ENCODE measurements around the gene AIM2. TPM values are rescaled to one million over a fixed set of nuclear protein-coding genes. Genes with fewer than 3 reads are reported as not detected.

The AIM2 gene
- total RNA-seq, 1 donor from 2014 or later, result not detected

DNA sequence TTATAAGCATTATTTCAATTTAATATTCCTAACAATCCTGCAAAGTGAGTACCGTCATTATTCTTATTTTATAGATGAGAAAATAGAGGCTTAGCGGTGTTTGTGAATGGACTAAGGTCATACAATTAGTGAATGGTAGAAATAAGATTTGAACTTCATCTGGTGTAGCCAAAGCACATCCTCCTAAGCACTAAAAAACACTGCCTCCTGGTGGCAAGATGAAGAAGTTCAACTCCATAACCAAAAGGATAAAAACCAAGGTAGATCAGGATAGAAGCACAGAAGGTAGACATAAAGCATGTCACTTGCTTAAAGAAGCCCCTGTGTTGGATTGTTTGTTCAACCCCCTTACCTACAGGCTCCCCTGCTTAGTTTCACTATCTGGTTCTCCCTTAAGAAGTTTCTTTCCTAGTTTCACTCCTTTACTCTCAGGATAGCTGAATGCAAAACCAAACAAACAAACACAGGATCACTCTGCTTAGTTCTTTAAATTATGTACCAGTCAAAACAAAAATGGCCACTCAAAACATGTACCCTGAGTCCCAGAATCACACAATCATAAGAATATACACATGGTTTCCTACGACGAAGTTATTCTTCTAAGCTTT lies 12.7 kb upstream of the AIM2 start:
- TF ChIP-seq, protein P1, sequence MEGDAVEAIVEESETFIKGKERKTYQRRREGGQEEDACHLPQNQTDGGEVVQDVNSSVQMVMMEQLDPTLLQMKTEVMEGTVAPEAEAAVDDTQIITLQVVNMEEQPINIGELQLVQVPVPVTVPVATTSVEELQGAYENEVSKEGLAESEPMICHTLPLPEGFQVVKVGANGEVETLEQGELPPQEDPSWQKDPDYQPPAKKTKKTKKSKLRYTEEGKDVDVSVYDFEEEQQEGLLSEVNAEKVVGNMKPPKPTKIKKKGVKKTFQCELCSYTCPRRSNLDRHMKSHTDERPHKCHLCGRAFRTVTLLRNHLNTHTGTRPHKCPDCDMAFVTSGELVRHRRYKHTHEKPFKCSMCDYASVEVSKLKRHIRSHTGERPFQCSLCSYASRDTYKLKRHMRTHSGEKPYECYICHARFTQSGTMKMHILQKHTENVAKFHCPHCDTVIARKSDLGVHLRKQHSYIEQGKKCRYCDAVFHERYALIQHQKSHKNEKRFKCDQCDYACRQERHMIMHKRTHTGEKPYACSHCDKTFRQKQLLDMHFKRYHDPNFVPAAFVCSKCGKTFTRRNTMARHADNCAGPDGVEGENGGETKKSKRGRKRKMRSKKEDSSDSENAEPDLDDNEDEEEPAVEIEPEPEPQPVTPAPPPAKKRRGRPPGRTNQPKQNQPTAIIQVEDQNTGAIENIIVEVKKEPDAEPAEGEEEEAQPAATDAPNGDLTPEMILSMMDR (conservative IDR thresholded peaks at IDR 0.05; ENCODE audit: low read depth, low read length), result peak; percentile 72
- no peak for DNase-seq (ENCODE audit: low read depth)
- H3K4me3 ChIP-seq (ENCODE audit: low read depth, low read length), result no peak overlapping the region

- DNase-seq (ENCODE audit: low read depth), result no peak
- TF ChIP-seq, protein P1 (conservative IDR thresholded peaks at IDR 0.05; ENCODE audit: low read depth, low read length), result no peak
- no peak overlapping the region for H3K4me3 ChIP-seq (ENCODE audit: low read depth, low read length)
Measured at GRCh38 chr1:159088546-159089183, 12.1 kb upstream of the AIM2 start.

- TF ChIP-seq, protein P1 (conservative IDR thresholded peaks at IDR 0.05; ENCODE audit: low read depth, low read length), result no peak
- DNase-seq (ENCODE audit: low read depth), result peak; percentile 31
- H3K4me3 ChIP-seq (ENCODE audit: low read depth, low read length), result no peak overlapping the region
Measured at GRCh38 chr1:159088050-159088449, 11.5 kb upstream of the AIM2 start.

DNA sequence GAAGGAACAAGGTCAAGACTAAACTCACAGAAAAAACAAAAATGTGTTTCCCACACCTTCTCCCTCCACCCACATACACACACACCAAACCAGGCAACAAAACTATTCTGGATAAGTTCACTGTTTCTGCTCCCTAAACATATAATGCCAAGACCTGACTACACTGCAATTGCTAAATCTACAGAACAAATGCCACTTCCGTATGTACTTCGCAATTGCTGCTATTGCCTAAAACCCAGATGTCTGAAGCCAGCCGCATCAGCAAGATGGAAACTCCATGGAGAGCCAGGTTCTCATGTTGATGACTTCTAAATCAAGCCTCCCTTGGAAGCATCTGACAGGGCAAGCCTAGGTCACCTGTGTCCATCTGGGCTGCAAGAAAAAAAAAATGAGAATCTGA lies 8.3 kb upstream of the AIM2 start:
- H3K4me3 ChIP-seq (ENCODE audit: low read depth, low read length), result no peak overlapping the region
- TF ChIP-seq, protein P1 (conservative IDR thresholded peaks at IDR 0.05; ENCODE audit: low read depth, low read length), result no peak
- no peak for DNase-seq (ENCODE audit: low read depth)

DNA sequence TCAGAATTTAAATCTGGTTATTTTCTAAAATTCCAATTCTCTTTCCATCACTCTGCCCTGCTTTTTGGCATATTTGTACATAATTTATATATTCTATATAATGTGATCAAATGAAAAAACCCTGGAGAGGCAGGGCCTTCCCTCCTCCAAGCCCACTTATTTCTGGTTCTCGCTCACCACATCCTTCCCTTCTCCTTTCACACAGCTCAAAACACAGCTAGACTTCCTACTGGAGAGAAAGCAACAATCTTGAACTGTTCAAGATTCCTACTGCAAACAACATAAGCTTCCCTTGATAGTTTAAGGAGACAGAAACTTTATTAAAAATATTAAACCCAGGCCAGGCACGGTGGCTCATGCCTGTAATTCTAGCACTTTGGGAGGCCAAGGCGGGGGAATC lies 7.6 kb upstream of the AIM2 start:
- H3K4me3 ChIP-seq (ENCODE audit: low read depth, low read length), result no peak overlapping the region
- TF ChIP-seq, protein P1 (conservative IDR thresholded peaks at IDR 0.05; ENCODE audit: low read depth, low read length), result no peak
- DNase-seq (ENCODE audit: low read depth), result no peak

- H3K4me3 ChIP-seq (ENCODE audit: low read depth, low read length), result no peak overlapping the region
- DNase-seq (ENCODE audit: low read depth), result no peak
- TF ChIP-seq, protein P1 (conservative IDR thresholded peaks at IDR 0.05; ENCODE audit: low read depth, low read length), result no peak
Measured at GRCh38 chr1:159083013-159083412, 6.4 kb upstream of the AIM2 start.

- no peak overlapping the region for H3K4me3 ChIP-seq (ENCODE audit: low read depth, low read length)
- DNase-seq (ENCODE audit: low read depth), result no peak
- TF ChIP-seq, protein P1 (conservative IDR thresholded peaks at IDR 0.05; ENCODE audit: low read depth, low read length), result no peak
Measured at GRCh38 chr1:159081626-159082025, 5.1 kb upstream of the AIM2 start.

Measured in epithelial cell of proximal tubule (primary cell).